Hematopoietic multipotent progenitor cell treated with erythropoietin and hydrocortisone succinate and interleukin-3 and kit ligand, for 15 days (in vitro differentiated cells): ENCODE measurements around the gene GSDME.

Experiments
- DNase-seq: peaks from one replicate; pipeline ENCODE4 v3.0.0-alpha.2; 2015; ENCODE audit warnings: low spot score

The GSDME gene

GRCh38 chr7:24769851-24770250 is 12.6 kb upstream of the GSDME start:
- no peak for DNase-seq

DNA sequence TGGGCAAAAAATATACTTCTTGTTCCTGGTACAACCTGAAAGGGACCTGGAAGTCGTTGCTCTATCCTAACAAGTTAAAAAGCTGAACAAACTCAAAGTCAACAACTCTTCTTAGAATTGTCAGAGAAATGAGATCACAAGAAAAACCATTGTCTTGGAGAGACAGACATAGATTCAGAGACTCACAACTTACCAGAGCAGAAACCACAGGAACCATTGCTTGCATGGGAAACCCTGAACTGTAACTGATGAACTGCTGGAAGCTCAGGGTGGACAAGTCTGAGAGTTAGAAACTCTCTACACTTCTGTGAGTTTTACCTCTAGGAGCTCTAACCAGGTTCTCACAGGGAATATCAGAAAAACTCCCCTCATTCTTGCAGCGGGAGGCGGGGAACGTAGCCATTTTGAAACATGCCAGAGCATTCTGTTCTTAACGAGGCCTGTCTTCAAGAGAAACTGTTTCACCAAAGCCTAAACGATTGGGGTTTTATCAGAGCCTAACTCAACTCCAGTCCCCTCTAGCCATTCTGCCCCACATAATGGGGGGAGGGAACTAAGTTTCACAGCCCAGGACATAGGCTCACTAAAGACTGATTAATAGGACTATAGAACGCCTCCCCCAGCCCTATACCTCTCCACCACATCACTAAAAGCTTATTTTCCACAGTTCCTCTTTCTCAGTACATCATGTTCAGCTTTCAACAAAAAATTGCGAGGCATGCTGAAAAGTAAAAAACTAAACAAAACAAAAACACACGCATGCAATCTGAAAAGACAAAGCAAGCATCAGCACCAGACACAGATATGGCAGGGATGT is 12.0 kb upstream of the GSDME start:
- no peak for DNase-seq

DNA sequence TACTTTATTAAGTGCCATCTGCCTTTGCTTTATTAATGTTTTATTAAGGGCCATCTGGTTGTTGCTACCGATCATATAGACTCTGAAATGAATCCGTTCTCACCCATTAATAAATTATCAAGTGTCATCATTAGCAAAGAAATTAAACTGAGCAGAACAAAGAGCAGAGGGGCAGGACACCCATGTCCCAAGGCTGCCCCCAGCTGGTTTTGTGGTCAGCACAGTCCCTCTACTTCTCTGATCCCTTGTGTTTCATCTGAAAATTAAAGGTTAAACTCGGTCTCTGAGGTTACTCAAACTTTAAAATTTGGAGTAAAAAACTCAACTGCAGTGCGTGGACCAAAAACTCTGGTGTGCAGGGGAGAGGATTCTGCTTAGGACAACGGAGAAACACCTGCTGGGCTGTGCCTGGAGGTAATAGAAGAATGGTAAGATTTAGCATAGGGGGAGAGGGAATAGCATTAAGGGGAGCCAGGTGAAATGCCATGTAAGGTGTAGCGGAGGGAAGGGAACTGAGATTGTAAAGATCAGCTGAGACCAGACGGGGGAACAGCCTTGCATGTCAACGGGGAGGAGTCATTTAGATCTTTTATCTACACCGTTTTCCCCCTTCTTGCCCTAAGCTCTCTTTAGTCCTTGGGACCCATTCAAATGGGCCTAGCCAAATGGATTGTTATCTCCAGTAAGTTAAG is 10.8 kb upstream of the GSDME start:
- DNase-seq: no peak

GRCh38 chr7:24764972-24765744 is 7.9 kb upstream of the GSDME start:
- no peak for DNase-seq

GRCh38 chr7:24764011-24764410 is 6.7 kb upstream of the GSDME start:
- no peak for DNase-seq

DNA sequence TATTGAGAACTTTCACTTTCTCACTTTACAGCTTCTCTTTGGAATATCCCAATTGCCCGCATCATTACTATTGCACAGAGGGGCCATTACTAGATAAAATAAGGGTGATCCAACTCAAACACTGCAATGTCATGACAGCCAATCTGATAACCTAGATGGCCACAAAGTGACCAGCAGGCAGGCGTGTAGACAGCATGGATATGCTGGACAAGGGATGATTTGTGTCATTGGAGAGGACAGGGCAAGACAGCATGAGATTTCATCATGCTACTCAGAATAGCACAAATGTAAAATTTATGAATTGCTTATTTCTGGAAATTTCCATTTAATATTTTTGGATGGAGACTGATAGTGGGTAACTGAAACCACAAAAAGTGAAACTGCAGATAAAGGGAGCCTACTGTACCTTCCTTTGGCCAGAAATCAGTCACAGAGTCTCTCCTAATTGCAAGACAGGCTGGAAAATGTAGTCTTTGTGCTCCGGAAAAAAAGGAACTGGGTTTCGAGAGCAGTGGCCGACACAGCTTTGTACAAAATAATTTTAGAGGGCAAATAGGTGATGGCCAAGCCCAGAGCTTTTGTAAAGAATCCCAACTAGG is 6.1 kb upstream of the GSDME start:
- no peak for DNase-seq

- DNase-seq: no peak
Measured at GRCh38 chr7:24762771-24763170, 5.5 kb upstream of the GSDME start.

DNA sequence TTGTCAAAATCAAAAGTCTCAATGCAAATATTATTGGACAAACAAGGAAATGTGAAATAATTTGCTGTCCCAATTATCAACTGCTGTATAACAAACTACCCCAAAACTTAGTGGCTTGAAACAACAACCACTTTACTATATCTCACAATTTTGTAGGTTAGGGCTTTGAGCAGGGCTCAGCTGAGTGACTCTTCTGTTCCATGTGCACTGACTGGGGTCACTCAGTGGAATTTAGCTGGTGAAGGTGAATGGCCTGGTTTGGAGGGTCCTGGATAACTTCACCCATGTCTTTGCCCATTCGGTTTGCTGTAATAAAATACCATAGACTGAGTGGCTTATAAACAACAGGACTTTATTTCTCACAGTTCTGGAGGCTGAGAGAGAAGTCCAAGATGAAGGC is 3.7 kb upstream of the GSDME start:
- no peak for DNase-seq

GRCh38 chr7:24756545-24757352 is 515 bp downstream of the GSDME start:
- no peak for DNase-seq

GRCh38 chr7:24755541-24756407 is 1.5 kb downstream of the GSDME start:
- no peak for DNase-seq

DNA sequence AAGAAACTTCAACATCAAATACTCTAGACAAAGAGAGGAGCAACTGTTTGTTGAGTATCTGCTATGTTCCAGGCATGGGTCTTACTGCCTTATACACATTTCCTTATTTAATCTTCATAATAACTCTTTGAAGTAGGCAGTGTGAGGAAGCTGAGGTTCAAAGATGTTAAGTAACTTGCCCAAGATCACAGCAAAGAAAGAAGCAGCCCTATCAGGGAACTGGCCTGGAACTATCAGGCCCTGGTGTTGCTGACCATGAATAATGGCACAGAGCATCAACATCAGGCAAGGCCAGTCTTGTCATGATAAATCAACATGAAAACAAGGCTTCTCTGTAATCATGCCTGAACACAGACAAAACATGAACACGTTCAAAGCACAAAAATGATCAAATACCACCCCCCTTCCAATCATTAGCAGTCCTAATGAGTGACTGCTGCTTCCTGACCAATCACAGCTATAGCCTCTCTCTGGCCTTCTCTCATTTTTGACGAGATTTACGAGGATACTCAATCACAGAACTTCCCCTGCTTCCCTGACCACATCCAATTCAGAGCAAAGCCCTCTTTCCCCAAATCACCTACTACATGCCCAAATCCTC is 2.3 kb downstream of the GSDME start:
- no peak for DNase-seq

DNA sequence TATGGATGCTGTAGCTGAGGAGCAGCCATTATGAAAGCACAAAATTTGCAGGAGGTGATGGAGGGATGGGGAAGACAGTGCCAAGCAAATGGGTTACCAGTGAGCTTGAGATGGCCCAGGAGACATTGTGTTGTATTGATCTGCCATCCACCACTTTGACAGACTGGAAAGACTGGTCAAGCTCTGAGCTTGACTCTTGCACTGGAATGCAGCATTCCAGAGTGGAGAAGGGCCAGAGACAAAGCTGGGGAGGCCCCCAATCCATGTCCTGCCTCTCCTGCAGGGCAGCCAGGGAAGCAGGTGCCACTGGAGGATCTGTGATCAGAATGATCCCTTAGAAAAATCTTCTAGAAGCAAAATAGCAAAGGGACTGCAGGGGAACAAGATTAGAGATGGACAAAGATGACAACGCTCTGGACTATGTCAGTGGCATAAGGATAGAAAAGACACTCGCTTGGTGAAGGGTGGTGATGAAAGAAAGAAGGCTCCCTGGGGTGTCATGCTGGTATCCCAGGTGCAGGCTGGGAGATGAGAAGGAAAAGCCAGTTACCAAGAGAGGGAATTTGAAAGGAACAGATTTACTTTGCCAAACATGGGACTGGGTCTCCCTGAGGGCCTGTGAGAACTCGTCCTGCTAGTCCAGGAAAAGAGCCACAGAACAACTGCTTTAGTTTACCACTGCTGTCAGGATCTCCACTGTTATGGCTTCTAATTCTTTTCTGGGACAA is 5.0 kb downstream of the GSDME start:
- no peak for DNase-seq

- DNase-seq: no peak
Measured at GRCh38 chr7:24751484-24751883, 5.8 kb downstream of the GSDME start.

DNA sequence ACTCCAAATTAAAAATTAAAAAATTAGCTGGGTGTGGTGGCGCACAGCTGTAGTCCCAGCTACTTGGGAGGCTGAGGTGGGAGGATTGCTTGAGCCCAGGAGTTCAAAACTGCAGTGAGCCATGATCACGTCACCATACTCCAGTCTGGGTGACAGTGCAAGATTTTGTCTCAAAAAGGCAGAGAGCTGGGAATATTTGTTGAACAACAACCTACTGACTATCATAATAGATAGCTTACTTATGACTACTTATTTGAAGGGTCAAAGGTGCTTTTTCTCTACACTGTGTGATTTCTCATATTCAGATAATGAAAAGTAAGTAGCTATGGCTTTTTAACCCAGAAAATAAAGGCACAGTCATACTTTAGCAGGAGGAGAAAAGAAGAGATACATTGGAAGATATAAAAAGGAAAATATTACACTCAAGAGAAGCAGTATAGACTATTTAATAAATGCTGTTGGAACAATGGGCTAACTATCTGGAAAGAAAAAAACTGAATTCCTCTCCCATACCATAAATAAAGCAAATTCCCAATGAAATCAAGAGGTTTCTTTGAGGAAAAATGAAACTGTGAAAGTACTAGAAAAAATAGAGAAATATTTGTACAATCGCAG is 6.7 kb downstream of the GSDME start:
- DNase-seq: no peak

DNA sequence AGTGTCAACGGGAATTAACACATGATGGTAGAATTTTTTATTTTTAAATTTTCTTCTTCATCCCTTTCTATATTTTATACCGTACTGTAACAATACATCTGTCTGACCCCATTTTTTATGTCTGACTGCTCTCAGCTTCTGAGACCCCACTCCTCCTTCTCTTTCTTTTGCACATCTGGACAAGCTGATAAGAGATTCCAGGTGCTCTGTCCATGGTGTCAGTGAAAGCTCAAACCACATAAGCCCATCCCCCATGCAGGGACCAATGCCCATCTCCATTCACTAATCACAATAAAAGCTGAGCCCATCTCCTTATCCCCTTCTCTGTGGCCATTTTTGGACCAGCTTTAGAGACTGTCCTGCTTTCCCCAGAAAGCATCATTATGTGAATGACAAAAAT is 8.7 kb downstream of the GSDME start:
- DNase-seq: no peak

GRCh38 chr7:24745355-24745754 is 11.9 kb downstream of the GSDME start:
- no peak for DNase-seq

DNA sequence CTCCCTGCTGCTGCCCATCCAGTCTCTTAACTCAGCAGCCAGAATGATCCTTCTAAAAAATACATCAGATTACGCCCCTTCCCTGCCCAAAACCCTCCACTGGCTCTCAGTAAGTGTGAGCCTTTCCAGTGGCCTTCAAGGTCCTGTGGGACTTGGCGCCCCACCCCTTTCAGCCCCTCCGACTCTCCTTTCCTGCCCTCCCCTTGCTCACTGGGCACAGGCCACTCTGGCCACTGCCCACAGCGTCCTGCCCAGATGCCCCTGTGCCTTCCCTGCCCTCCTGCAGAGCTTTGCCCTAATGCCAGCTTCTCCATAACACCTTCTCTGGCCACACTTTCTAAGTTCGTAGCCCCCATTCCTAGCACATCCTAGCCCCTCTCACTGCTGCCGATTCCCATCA is 13.8 kb downstream of the GSDME start:
- no peak for DNase-seq

GRCh38 chr7:24742506-24743162 is 14.6 kb downstream of the GSDME start:
- DNase-seq: no peak
